HG03159 (cell line): ENCODE data around the gene DPH2.

Source experiments
- ATAC-seq: cut with Tn5 transposase; IDR thresholded peaks from one replicate; pipeline ENCODE4 v1.9.1; 2021; ENCODE audit warnings: mild to moderate bottlenecking, moderate library complexity; ENCODE audit not compliant: unreplicated experiment

The DPH2 gene

DNA sequence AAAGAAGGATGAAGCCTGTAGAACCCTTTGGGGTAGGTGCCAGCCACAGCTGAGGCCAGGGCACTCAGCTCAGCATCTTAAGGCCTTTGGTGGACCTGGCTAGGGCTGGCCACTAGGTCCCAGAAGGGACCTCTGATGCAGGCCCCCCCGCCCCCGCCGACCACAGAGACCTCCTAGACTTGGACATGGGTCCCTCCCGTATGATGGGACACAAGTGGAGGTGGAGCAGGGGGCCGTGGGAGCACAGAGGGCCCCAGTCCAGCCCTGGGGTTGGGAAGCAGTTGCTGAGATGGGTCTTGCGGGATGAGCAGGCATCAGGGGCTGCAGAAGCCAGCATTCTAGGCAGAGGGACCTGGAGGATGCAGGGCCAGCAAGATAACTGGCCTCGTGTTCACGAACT is 12.4 kb downstream of the DPH2 start:
- ATAC-seq: no peak

DNA sequence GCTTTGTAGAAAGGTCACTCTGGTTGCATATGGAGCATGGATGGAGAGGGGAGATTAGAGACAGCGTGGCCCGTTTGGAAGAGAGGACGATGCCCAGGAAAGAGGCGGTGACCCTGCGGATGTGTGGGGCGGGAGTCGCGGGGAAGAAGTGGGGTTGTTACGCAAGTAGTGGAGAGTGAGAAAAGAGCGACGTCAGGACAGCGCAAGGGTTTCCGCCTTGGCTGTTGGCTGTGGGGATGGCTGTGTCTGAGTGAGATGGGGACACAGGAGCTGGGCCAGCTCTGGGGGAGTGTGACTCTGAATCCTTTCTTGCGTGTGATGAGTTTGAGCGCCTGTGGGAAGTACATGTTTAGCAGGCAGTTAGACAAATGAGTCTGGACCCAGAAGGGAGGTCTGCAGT is 13.0 kb downstream of the DPH2 start:
- ATAC-seq: no peak

- no peak for ATAC-seq
These were observed 13.6 kb downstream of the DPH2 start for GRCh38 chr1:43983253-43983899.

GRCh38 chr1:43984855-43985254 is 15.0 kb downstream of the DPH2 start:
- ATAC-seq: no peak

DNA sequence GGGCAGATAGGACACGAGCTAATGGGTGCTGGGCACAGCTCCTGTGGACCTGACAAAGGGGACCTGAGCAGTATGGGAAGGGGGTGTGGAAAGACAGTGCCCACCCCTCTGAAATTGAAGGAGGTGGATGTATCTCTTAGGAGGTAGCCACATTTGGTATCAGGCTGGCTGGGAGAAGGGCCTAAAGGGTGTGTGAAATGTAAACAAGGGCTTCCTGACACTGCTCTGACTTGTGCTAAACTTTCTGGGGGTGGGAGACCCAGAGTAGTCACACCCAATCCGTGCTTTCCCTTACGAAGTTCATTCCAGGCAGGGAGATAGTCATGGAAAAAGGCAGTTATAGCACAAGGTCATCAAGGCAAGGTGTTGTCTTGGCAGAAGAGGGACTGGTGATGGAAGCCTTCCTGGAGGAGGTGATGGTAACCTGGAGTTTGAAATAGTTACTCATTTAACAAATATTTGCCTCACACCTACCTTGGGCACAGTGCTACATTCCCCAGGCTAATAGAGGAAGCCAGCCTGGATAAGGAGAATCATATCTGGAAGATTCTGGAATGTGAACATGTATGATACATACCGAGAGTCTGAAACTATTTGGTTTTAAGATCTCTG is 16.3 kb downstream of the DPH2 start:
- no peak for ATAC-seq

- no peak for ATAC-seq
These were observed 16.9 kb downstream of the DPH2 start for GRCh38 chr1:43986712-43987111.

DNA sequence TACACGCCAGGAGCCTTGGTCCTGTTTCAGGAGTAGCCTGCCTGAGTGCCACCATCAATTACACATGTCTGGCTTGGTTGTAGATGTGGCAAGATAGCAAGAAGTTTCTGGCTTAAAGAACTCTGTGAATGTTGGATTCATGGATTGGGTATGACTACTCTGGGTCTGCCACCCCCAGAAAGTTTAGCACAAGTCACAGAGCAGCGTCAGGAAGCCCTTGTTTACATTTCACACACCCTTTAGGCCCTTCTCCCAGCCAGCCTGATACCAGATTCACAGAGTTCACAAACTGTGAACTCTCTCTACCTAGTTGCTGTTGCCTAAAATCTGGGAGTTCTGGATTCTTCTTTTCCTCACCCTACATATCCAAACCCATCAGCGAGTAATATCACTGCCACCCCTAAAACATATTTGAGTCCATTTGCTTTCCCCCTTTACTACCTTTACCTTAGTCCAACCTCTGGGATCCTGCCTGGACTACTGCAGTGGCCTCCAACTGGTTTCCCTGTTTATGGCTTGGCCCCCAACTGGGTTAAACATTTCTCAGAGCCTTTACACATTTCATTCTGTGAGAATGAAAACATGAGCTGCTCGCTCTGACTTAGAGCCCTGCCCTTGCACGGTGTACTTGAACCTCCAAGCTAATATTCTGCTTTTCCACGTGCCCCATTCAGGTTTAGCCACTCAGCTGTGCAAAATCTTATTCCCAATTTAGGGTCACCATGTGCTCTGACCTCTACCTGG is 17.5 kb downstream of the DPH2 start:
- no peak for ATAC-seq

DNA sequence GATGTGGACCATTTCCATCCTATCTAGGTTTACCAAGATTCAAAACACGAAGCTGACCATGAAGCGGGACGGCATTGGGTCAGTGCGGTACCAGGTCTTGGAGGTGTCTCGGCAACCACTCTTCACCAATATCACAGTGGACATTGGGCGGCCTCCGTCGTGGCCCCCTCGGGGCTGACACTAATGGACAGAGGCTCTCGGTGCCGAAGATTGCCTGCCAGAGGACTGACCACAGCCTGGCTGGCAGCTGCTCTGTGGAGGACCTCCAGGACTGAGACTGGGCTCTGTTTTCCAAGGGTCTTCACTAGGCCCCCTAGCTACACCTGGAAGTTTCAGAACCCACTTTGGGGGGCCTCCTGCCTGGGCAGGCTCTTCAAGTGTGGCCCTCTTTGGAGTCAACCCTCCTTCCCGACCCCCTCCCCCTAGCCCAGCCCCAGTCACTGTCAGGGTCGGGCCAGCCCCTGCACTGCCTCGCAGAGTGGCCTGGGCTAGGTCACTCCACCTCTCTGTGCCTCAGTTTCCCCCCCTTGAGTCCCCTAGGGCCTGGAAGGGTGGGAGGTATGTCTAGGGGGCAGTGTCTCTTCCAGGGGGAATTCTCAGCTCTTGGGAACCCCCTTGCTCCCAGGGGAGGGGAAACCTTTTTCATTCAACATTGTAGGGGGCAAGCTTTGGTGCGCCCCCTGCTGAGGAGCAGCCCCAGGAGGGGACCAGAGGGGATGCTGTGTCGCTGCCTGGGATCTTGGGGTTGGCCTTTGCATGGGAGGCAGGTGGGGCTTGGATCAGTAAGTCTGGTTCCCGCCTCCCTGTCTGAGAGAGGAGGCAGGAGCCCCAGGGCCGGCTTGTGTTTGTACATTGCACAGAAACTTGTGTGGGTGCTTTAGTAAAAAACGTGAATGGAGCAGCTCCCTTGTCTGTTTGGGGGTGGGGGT is 20.7 kb downstream of the DPH2 start:
- no peak for ATAC-seq

- no peak for ATAC-seq
These were observed 21.3 kb downstream of the DPH2 start for GRCh38 chr1:43991200-43991475.

GRCh38 chr1:43991476-43992231 is 21.8 kb downstream of the DPH2 start, which contains the start of gene CCDC24:
Gene CCDC24, plus strand, starts transcription at chr1:43991599. Its CDS starts 280 bp downstream, at chr1:43991879.
- ATAC-seq: peak; percentile 59

GRCh38 chr1:43992232-43992995 is 22.6 kb downstream of the DPH2 start:
- ATAC-seq: no peak

DNA sequence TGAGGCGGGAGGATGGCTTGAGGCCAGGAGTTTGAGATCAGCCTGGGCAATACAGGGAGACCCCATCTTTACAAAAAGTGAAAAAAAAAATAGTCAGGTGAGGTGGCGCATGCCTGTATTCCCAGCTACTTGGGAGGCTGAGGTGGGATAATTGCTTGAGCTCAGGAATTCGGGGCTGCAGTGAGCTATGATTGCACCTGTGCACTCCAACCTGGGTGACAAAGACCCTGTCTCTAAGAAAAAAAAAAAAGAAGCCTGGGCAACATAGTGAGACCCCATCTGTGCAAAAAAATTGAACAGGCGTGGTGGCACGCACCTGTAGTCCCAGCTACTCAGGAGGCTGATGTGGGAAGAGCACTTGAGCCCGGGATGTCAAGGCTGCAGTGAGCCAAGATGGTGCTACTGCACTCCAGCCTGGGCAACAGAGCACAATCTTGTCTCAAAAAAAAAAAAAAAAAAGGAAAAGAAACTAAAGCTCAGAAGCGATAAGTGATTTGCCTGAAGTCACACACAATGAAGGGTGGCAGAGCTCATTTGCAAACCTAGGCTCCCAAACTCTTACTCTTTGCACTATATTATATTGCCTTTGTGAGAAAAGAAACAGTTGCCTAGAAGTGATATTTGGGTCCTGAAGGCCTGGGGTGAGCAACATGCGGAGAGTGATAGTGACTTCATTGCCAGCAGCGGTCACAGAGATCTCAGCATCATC is 23.6 kb downstream of the DPH2 start:
- ATAC-seq: no peak

GRCh38 chr1:43994071-43994470 is 24.3 kb downstream of the DPH2 start:
- ATAC-seq: no peak

DNA sequence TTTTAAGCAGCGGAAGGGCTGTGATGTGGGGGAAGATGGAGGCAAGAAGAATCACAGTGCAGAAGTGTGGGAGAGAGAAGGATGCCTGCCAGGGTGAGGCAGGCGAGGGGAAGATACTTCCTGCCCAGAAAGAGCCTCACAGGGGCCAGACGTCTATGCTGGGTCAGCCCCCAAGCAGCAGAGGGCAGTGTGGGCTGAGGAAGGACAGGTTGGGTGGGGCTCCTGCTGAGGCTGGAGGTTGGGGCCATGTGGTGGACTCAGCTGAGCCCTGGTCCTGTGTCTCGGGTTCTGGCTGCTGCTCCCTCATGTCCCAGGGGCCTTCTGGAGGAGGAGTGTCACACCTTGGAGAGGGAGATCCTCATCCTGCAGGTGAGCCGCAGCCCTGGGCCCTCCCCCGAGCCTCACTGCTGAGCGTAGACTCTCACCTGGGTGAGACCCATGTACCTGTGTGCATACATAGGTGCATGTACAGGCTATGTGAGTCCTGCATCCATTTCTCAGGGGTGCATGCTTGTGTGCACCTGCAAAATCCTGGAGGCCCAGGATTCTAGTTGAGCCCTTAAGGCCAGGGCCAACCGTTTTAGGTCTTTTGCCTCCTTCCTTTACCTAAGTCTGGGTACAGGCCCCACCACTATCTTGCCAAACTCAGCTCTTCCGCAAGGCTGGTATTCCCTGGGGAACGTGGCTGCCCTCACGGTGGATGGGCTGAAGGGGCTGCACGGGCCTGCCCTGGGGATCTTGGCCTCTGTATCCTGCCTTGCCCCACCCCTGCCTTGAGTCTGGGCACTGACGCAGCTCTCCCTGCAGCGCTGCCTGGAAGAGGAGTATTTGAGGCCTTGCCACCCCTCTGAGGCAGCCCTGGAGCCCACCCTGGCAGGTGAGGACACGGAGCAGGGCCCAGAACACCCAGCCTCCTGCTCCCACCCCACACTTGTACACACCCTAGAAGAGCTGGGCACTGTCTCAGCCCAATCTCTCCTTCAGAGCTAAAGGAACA is 25.3 kb downstream of the DPH2 start:
- no peak for ATAC-seq

- no peak for ATAC-seq
These were observed 26.3 kb downstream of the DPH2 start for GRCh38 chr1:43995984-43996732.

DNA sequence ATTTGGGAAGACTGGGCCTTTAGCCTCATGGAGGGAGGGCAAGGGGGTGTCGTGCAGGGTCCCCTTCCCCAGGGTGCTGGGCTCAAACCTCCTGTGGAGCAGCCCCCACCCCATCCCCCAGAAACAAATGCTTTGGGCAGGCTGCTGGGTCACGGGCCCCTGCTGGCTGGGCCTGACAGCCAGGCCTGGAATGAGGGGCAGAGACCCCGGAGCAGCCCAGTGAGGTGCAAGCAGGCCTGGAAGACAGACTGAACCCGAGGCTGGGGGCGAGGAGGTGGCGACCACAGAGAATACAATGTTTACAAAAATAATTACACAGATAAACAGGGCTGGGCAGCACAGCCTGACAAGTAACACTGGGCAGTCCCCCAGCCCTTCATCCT is 26.9 kb downstream of the DPH2 start:
- no peak for ATAC-seq

DNA sequence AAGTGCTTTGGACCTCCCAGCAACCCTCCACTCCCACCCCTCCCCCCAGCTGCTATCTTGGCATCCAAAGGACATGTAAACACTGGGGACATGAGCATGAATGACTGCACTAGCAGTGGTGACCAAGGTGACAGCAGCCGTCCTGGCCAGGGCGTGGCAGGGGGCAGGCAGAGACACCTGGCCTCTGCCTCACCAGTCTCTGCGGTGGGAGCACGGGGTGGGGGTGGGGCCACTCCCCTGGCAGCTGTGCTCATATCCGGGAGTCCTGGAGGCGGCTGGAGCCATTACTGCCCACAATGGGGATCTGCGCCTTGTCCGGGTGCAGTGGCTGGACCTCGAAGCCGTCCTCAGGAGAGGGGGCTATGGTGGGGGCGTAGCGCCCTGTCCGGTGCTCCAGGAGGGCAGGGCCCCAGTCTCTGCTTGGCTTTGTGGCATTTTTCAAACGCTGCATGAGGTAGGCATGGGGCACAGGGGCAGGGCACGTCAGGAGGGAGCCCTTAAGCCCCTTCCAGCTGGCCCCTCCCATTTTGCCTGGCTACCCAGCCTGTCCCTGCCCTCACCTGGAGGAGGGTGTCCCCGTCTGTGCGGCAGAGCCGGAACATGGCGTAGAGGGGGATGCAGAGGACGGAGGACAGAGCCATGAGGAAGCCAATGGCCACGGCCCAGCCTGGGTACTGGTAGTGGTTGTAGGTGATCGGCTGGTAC is 27.6 kb downstream of the DPH2 start:
- ATAC-seq: no peak
